Stimulated activated CD4-positive, alpha-beta T cell treated with anti-CD3 and anti-CD28 coated beads, Interleukin-15, amount 100 ng/mL, for 1 hour (primary cell): ENCODE results near the gene SLC35F3.

Source experiments
- DNase-seq, 2 donors: peaks; one replicate each; pipeline ENCODE4 v3.0.0-alpha.2; 2020; ENCODE audit warnings: low read depth in 1 of 2, low spot score in 1 of 2

The SLC35F3 gene

GRCh38 chr1:233971753-233972152, 67.3 kb downstream of the SLC35F3 start:
- no peak for DNase-seq

- DNase-seq = no peak
Measured at GRCh38 chr1:233972563-233972950, 68.1 kb downstream of the SLC35F3 start.

DNA sequence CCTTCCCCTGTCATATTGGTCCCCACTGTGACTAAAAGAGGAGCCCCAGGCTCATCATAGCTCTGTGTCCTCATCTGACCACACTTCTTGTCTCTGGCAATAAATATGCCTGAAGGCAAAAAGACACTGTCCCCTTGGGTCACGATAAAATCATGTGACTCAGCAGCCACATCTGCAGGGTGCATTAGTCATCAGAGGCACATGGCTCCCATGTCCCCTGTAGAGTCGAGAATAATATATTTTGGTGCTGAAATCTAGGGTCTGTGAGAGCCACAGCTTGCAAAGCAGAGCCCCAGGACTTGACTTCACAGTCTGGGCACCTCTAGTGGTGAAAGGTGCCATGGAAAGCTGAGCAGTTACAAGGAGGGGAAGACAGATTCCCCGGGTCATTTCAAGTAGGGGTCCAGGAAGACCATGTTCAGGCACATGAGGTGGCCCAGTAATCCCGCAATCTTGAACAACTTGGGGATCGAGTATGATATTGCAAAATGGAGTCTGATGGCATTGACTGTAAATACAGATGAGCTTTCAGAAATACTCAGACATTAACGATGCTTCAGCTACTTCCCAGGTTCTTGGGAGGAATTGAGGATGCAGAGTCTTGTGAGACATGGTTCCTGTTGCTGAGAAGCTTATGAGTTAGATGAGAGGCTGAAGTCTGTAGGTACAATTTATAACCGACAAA, 68.6 kb downstream of the SLC35F3 start:
- no peak for DNase-seq

DNA sequence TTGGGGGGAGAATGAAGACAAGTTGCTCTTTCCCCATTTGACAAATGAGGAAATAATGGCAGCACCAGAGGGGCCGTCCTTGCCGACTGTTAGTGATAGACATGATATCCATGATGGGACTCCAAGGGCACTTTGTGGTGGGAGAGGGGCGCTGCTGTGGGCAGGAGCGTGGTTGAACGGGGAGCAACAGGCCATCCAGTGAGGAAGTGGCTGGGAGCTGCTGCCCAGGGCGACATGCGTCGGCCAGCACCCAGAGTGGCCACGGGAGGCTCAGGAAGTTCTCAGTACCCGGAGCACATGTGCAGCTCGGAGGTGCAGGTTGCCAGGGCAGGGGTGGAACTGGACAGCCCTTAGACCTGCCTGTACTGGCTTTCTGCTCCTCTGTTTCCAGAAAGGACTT, 71.0 kb downstream of the SLC35F3 start:
- no peak for DNase-seq

- no peak for DNase-seq
Measured at GRCh38 chr1:233981042-233981675, 76.7 kb downstream of the SLC35F3 start.

DNA sequence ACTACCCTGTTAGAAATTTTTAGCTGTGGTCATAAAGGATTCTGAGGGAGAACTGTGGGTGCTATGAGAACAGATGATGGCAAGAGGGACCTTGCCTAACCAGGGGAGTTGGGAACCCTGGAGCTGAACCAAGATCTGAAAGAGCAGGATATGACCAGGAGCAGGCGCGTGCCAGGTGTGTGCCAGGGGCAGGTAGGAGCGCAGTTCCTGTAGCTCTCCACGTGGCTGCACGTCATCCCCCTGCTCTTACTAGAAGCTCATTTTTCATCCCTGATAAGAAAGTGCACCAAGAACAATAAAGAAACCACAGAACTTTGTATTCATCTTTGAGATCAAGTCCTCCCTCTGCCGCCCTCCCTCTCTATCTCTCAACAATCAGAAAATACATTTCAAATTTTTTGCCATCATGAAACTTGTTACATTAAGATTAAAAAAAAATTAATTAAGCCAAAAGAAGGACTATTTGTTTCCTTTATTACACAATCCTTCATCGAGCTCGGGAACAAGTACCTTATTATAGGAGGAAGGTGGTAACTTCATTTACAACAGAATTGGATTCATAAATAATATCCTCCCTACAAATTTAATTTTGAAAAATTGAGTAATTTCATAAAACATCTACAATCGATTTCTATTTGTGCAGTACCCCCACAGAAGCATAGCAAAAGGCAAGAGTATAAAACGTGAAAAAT, 78.5 kb downstream of the SLC35F3 start:
- DNase-seq = no peak

GRCh38 chr1:233983811-233984210, 79.3 kb downstream of the SLC35F3 start:
- no peak for DNase-seq

DNA sequence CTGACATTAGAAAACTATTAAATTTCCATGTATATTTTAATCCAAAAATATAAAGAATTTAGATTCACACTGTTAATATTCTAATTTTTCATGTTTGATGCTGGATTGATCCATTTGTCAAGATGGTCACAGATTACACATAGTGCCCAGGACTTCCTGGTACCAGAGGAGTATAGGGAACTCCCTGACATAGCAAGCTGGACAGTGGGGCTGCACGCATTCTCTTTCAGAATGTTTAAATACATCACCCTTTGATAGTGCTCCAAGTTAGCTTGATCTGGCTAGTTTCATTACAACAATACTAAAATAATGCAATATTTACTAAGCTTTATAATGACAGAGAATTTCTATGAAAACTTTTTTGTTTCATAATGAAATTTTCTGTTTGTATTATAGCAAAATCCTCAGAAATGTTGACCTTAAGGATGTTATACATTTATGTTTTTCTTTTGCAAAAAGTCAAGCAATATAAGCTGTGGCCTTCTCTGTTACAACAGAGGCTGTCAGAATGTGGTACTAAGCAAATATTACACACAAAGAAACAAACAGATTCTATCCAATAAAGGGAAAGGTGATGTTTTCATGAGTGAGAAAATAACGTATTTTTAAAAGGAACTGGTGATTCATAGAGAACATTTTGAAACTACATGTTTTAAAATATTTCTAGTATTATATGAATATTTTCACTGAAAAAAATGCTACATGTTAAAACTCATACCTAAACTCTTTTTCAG, 84.7 kb downstream of the SLC35F3 start:
- DNase-seq = no peak

DNA sequence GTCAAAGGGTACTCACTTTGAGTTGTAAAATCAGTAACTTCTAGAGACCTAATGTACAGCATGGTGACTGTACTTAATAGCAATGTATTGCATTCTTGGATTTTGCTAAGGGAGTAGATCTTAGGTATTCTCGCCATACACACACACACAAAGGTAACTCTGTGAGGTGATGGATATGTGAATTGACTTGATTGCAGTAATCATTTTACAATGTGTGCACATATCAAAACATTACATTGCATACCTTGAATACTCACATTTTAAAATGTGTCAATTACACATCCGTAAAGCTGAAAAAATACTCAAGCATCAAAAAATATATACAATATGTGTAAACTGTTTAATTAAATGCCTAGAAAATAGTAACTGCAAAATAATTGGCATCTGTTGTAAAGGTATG, 86.0 kb downstream of the SLC35F3 start:
- DNase-seq = no peak

- DNase-seq = no peak
Measured at GRCh38 chr1:233993651-233994050, 89.2 kb downstream of the SLC35F3 start.

- no peak for DNase-seq
Measured at GRCh38 chr1:233994112-233994511, 89.6 kb downstream of the SLC35F3 start.

GRCh38 chr1:233998456-233998855, 94.0 kb downstream of the SLC35F3 start:
- DNase-seq = no peak

GRCh38 chr1:233998891-233999290, 94.4 kb downstream of the SLC35F3 start:
- DNase-seq = no peak

- no peak for DNase-seq
Measured at GRCh38 chr1:234000557-234001041, 96.1 kb downstream of the SLC35F3 start.

DNA sequence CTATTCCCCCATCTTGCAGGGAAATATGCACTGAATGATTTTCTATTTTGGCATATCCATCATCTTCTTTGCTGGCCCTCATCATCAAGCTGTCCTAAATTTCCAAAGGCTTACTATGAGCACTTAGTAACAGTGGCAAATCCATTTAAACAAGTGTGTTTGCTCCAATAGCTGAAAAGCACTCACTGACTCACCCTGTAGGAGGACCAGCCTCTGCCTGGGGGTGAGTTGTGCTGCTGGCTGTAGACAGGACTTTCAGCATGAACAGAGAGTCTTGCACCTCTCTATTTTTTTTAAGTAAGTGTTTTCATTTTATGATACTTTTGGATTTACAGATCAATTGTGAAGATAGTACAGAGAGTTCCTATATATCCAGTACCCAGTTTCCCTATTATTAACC, 97.3 kb downstream of the SLC35F3 start:
- no peak for DNase-seq

DNA sequence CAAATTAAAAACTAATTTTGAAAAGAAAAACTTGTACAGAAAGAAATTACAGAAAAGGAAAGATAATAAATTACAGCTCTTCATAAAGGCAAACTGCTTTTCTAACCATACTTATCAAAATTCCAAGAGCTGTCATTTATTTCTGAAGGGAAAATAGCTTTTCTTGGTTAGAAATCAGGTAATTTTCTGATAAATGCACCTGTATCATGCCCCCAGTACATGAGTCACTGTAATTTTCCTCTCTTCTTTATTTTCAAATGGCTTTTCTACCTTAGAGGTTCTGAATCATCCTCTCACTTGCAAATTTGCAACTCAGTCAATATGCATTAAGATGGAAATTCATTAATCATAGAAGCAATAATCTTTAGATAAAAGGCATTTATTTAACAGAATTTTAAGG, 100.1 kb downstream of the SLC35F3 start:
- no peak for DNase-seq

DNA sequence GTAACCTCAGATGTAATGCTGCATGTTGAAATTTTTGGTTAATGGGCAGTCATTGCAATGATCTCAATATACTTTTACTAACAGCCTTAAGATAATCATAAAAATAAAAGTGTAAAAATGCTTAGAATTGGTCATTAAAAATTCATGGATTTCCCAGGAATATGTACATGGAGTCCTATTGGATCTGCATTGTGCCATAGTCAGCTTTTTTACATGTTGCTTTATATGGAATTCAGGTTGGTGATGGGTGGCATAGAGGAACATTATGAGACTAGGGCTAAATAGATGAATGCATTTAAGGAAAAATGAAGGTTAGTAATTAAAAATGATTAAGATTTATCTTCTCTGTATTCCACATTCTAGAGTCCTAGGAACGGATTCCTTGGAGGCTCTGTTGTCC, 103.2 kb downstream of the SLC35F3 start:
- DNase-seq = no peak

GRCh38 chr1:234008591-234008990, 104.1 kb downstream of the SLC35F3 start:
- no peak for DNase-seq

GRCh38 chr1:234009668-234010067, 105.2 kb downstream of the SLC35F3 start:
- DNase-seq = no peak

DNA sequence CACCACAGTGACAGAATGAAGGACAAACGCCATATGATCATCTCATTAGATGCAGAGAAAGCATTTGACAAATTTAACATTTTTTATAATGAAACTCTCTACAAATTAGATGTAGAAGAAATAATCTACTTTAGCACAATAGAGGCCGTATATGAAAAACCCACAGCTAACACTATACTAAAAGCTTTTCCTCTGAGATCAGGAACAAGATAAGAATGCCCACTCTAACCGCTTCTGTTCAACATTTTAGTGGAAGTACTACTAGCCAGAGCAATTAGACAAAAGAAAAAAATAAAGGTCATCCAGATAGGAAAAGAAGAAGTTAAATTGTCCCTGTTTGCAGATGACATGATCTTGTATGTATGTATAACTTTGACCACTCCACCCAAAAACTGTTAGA, 109.7 kb downstream of the SLC35F3 start:
- no peak for DNase-seq

DNA sequence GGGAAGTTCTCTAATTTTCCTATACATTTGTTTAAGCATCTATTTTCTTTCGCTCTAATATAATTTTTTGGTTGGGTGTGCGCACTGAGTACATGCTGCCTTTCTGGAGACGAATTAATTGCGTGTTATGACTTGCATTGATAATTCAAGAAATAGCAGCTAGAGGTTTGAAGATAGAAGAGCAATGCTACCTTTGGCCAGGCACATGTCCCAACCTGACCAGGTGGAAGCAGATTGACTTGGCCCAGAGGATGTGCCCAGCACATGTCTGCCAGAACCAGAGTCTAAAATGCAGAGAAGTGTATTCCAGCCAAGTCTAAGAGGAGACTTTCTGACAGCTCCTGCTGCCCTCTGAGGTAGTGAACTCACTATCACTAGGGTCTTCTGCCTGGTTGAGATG, 114.3 kb downstream of the SLC35F3 start:
- no peak for DNase-seq

DNA sequence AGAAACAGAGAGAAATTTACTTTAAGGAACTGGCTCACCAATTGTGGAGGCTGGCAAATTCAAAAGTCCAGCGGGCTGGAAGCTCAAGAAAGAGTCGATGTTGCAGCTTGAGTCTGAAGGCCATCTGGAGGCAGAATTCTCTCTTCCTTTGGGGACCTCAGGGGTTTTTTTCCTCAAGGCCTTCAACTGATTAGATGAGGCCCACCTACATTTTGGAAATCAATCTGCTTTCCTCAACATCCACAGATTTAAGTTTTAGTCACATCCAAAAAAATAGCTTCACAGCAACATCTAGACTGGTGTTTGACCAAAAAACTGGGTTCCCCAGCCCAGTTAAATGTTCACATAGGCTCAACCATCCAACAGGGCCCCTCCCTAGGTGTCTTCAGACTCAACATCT, 114.9 kb downstream of the SLC35F3 start:
- DNase-seq = no peak
